Posterior cingulate gyrus (tissue), 11 donors: Measurements from ENCODE around the gene PPM1J.
"Not testable (repeated sequence)": the region's sequence is repeated elsewhere in the genome, so short reads cannot be mapped to it uniquely, and the experiment has no call there.

ENCODE experiments used
- DNase-seq, 10 donors: peaks; one replicate each; pipeline versions ENCODE4 v3.0.0 to v3.0.0-alpha.2; 2020 to 2021; ENCODE audit warnings: mixed read lengths in 3 of 10
- intact Hi-C: fragments of 100-400 bp; cut with DNase I; formaldehyde crosslinking; loops from one replicate; pipeline ENCODE4 v1.15.1; 2023

PPM1J gene

GRCh38 chr1:112722601-112723510, 7.7 kb upstream of the PPM1J start:
- DNase-seq, result peak in 1 of 10 donors; percentile 64
- intact Hi-C loops, result no loop called here

DNA sequence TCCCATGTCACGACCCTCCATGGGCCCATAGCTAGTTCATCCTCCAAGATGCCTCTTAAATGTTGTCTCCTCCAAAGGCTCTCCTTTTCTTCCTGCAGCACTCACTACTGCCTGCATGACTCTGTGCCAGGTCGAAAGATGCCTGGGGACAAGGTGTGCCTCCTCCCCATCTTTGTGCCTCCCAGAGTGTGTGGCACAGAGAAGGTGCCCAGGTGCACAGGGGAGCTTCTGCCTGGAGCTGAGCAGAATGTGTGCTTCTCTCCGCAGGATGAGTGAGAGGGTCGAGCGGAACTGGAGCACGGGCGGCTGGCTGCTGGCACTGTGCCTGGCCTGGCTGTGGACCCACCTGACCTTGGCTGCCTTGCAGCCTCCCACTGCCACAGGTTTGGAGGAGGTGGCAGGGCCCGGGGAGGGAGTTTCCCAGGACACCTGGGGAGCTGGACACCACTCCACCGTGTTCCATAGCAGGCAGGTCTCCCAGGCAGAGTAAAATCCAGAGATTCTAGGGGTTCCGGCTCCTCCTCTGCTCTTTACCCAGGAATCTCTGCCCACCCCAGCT, 6.9 kb upstream of the PPM1J start:
- intact Hi-C loops, result no loop called here
- peak in 1 of 10 donors; percentile 62 for DNase-seq

DNA sequence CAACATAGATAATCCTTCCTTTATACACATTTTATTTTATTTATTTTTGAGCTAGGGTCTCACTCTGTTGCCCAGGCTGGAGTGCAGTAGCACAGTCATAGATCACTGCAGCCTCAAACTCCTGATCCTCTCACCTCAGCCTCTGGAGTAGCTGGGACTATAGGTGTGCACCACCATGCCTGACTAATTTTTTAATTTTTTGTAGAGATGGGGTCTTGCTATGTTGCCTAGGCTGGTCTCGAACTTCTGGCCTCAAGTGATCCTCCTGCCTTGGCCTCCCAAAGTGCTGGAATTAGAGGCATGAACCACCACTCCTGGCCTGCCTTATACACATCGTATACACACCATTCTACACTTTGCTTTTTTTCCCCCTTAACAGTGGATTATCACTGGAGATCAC, 6.2 kb upstream of the PPM1J start:
- DNase-seq, intact Hi-C loops: not testable (repeated sequence)

- peak in 1 of 10 donors; percentile 34 for DNase-seq
- intact Hi-C loops, result no loop called here
Observed at GRCh38 chr1:112720800-112721199, 5.7 kb upstream of the PPM1J start.

DNA sequence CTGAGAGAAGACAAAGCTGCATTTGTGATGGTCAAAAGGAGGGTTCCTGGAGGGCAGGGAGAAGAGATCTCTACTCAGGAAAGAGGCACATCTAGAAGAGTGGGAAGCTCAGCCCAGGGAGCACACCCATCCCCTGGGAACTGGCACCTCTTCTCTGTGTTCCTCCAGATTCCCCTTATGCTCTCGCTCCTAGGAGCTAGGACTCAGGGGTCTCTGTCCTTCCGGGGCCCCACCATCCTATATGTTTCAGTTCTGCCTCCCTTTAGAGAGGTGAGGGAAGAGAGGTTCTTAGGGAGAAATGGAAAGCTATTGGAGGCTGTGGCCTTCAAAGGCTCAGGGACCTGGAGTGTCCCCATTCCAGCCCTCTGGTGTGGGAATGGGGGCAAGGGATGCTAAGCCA, 4.6 kb upstream of the PPM1J start:
- DNase-seq, result peak in 1 of 10 donors; percentile 31

GRCh38 chr1:112718691-112719418, 3.7 kb upstream of the PPM1J start:
- intact Hi-C loops, result loop anchor here (2.0 to 10.0 kb wide), 3 partner anchors 163 to 354 kb away; partner anchors contain the start of gene LRIG2
- peak; percentile 66 to 97 (median 84) for DNase-seq

More for the DNA sequence above, 4.6 kb upstream of the PPM1J start:
- intact Hi-C loops, result loop anchor here (2.0 to 10.0 kb wide), 3 partner anchors 163 to 353 kb away; partner anchors contain the start of gene LRIG2

- DNase-seq, result peak in 2 of 10 donors; percentile 15 to 43
- intact Hi-C loops, result loop anchor here (2.0 to 10.0 kb wide), 3 partner anchors 165 to 327 kb away; no protein-coding TSS in a partner anchor
Observed at GRCh38 chr1:112717263-112717873, 2.2 kb upstream of the PPM1J start.

- peak; percentile 81 to 98 (median 92) for DNase-seq
- intact Hi-C loops, result loop anchor here (1.0 to 10.0 kb wide), 4 partner anchors 88 to 329 kb away; no protein-coding TSS in a partner anchor
Observed at GRCh38 chr1:112716133-112716720, 1.1 kb upstream of the PPM1J start.

- intact Hi-C loops, result loop anchor here (5.0 to 10.0 kb wide), 2 partner anchors 168 to 330 kb away; no protein-coding TSS in a partner anchor
- peak in 3 of 10 donors; percentile 22 to 87 (median 85) for DNase-seq
Observed at GRCh38 chr1:112714313-112715263, 544 bp downstream of the PPM1J start.

DNA sequence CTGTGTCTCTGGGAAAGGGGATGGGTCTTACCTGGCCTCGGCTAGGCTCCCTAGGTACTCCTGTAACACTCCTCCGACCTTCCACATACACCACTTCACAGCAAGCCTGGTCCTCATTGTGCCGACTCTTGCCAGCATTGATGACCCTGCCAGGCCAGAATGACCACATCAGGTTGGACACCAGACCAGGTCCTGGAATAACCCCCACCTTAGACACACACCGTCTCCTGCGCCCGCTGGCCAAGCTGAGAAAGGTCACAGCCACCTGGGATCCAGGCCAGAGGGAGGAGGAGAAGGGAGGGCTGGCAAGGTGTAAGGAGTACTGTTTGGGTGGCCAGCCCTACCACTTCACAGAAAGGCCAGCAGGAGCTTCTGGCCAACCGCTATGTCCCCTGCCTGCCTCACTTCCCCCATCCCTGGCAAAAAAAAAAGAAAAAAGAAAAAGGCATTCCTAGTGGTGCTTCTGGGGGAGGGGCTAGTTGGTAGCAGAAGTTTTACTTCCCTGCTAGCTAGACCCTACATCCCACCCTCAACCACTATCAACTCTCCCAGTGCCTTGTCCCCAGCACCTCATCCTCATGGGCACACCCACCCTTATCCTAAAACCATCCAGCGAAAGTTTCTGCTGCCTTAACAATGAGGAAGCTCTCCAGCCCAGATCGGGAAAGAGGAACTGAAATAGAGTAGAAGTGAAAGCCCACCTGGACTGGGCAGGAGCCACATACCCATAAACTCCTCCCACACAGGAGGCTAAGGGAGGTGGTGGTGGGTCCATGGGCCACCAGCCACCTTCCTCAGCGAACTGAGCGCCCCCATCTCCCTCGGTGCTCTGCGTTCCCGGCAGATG, 1.4 kb downstream of the PPM1J start:
- intact Hi-C loops, result loop anchor here (10.0 kb wide), 1 partner anchor 331 kb away; no protein-coding TSS in a partner anchor
- peak in 1 of 10 donors; percentile 73 for DNase-seq

DNA sequence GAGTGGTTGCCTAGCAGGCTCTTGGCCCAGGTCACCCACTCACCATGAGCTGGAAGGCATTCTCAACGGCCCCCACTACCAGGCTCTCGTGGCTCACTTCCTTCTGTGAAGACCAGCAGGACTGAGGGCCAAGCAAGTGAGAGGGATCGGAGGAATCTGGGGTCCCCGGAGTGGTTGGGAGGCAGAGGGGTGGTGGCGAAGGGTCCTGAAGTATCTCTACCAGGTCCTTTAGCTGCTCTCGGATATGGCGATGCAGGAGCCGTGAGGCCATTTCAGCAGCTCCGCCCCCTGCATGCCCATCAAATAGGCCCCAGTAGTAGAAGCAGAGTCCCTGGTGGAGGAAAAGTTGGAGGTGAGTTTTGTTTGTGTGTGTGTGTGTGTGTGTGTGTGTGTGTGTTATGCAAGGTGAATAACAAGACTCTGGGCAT, 2.4 kb downstream of the PPM1J start:
- peak in 2 of 10 donors; percentile 51 to 67 for DNase-seq
- intact Hi-C loops, result loop anchor here (10.0 kb wide), 1 partner anchor 332 kb away; no protein-coding TSS in a partner anchor

DNA sequence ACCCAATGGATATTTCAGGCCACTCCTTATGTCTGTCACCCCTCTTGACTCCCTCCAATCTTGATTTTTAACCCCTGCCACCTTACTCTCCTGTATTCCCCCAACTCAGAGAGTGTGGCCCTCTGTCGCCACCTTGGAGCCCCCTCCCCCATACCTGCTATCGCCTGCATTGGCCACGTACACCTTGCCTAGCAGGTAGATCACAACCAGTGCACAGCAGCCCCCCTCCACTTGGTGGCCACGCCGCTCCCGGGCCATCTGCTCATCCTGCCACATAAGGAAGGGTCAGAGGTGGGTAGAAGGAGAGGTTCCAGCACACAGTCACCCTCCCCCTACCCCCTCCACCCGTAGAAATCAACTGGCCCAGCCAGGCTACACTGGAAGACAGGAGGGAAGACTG, 2.9 kb downstream of the PPM1J start:
- intact Hi-C loops, result loop anchor here (10.0 kb wide), 1 partner anchor 333 kb away; no protein-coding TSS in a partner anchor
- peak in 2 of 10 donors; percentile 61 to 71 for DNase-seq

GRCh38 chr1:112711670-112712069, 3.5 kb downstream of the PPM1J start:
- peak in 2 of 10 donors; percentile 36 to 69 for DNase-seq
- intact Hi-C loops, result loop anchor here (10.0 kb wide), 1 partner anchor 333 kb away; no protein-coding TSS in a partner anchor

GRCh38 chr1:112711041-112711440, 4.1 kb downstream of the PPM1J start:
- peak in 2 of 10 donors; percentile 74 to 82 for DNase-seq
- intact Hi-C loops, result loop anchor here (10.0 kb wide), 1 partner anchor 334 kb away; no protein-coding TSS in a partner anchor

GRCh38 chr1:112710586-112710985, 4.5 kb downstream of the PPM1J start:
- intact Hi-C loops, result loop anchor here (10.0 kb wide), 1 partner anchor 334 kb away; no protein-coding TSS in a partner anchor
- peak in 2 of 10 donors; percentile 11 to 48 for DNase-seq

DNA sequence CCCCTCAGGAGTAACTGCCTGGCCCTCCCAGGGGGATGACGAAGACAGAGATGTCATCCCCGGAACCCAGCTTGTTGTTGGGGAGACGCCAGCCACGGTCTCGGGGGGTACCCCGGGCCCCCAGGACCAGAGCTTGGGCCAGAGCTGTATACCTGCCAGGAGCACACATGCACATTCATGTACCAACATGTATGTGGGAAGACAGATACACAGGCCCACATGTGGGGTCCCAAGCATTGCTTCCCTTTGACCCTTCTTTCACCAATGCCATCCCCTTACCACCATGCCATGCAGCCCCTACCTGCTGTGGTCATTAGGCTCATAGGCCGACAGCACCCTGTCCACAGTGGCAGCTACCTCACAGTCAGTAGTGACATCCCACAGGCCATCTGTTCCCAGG, 5.0 kb downstream of the PPM1J start:
- DNase-seq, result peak in 2 of 10 donors; percentile 36 to 70
- intact Hi-C loops, result loop anchor here (10.0 kb wide), 1 partner anchor 335 kb away; no protein-coding TSS in a partner anchor

- intact Hi-C loops, result loop anchor here (2.0 kb wide), 1 partner anchor 206 kb away; no protein-coding TSS in a partner anchor
- peak in 1 of 10 donors; percentile 38 for DNase-seq
Observed at GRCh38 chr1:112708489-112708888, 6.6 kb downstream of the PPM1J start.
